HTR-8/SVneo (cell line): ENCODE measurements around the gene B4GALT1.
A peak's percentile ranks its signal among the peaks of the same experiment; 100 is the strongest.
"Not testable (repeated sequence)": the region's sequence is repeated elsewhere in the genome, so short reads cannot be mapped to it uniquely, and the experiment has no call there.

Experiments used
- DNase-seq: peaks from one replicate; pipeline ENCODE4 v3.0.0; 2011; ENCODE audit warnings: low spot score, mixed read lengths; ENCODE audit not compliant: insufficient read length
- FAIRE-seq: peaks from 2 replicates; lab custom pipeline; 2011; peaks lifted over from hg19 to GRCh38; lab: Jason Lieb, UNC

Gene B4GALT1

DNA sequence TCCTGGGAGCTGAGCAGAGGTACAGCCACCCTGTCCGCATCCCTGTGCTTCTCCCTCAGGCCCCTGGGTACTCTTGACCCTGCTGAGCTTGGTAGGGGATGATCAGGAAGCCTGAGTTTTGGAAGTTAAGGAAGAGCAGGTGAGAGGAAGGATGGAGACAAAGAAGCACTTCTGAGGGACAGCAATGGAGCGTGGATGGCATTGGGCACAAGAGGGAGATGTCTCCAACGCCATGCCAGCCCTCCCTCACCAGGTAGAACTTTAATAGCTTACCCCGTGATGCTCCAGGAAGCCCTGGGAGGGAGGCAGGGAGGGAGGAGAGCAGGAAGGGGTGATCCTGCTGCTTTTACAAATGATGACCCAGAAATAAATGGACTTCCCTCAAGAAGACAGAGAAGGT, 60.8 kb downstream of the B4GALT1 start:
- FAIRE-seq (no peak), DNase-seq (no peak)

DNA sequence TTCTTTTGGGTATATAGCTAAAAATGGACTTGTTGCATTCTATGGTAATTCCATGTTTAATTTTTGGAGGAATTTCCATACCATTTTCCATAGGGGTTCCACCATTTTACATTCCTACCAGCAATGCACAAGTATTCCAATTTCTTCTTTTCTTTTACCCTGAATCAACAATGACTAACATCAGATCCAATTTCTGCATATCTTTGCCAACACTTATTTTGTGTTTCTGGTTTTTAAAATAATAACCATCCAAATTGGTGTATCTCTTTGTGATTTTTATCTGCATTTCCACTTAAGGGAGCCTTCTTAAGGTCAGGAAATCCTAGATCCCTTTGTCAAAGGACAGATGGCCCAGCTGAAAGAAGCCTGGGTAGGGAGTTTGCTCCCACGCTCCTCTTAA, 61.2 kb downstream of the B4GALT1 start:
- no peak for FAIRE-seq
- no peak for DNase-seq

DNA sequence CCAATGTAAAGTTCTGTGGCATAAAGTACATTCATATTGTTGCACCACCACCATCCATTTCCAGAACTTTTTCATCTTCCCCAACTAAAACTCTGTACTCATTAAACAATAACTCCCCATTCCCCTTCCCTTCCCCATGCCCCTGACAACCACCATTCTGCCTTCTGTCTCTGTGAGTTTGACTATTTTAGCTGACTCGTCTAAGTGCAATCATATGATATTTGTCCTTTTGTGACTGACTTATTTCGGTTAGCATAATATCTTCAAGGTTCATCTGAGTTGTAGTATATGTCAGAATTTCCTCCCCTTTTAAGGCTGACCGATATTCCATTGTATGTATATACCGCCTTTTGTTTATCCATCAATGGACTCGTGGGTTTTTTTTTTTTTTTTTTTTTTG, 61.6 kb downstream of the B4GALT1 start:
- FAIRE-seq (no peak), DNase-seq (no peak)

DNA sequence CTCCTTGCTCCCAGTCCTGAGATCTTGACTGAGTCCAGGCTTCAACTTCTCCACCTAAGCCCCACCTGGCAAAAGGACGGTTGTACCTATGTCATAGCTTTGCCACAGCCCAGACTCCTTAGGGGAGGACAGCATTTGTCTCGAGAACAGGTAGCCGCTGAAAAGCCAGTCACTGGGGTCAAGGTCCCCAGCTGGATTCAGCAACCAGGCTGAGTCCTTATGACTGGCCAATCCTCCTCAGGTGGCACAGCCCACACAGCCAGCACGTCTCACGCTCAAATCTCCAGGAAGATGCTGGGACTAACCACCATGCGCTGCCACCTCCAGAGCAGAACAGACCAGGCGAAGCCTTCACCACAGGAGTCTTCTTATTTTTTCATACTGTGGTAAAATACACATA, 62.7 kb downstream of the B4GALT1 start:
- DNase-seq (no peak), FAIRE-seq (no peak)

DNA sequence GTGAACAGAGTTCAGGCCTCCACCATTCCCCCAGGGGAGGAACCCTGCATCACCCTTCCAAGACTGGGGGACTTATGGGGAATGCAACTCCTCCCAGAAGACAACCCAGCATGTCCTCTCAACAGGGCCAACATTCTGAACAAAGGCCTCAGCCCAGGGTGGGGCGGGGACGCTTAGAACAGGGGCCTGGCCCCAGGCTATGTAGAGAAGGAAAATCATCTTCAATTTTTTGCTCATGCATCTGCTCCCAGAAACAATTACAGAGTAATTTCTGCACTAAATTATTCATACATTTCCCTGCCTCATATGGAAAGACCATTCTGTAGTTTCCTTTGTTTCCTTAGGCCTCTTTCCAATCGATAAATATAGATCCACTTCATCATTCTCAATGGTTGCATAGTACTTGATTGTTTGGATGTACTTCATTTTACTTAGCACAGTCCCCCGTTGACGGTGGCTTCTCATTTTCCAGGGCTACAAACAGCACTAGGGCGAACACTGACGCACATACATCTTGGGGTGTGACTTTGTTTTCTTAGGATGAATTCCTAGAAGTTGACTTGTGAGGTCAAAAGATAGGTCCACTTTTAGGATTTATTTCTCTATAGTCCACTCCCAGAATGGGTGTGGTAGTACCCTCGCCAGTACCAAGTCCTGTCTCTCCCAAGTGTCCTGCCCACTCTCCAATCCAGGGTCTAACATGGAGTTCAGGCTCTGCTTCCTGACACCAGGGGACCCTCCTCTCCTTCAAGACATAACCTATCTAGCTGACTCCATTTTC, 63.4 kb downstream of the B4GALT1 start:
- FAIRE-seq = no peak
- no peak for DNase-seq

DNA sequence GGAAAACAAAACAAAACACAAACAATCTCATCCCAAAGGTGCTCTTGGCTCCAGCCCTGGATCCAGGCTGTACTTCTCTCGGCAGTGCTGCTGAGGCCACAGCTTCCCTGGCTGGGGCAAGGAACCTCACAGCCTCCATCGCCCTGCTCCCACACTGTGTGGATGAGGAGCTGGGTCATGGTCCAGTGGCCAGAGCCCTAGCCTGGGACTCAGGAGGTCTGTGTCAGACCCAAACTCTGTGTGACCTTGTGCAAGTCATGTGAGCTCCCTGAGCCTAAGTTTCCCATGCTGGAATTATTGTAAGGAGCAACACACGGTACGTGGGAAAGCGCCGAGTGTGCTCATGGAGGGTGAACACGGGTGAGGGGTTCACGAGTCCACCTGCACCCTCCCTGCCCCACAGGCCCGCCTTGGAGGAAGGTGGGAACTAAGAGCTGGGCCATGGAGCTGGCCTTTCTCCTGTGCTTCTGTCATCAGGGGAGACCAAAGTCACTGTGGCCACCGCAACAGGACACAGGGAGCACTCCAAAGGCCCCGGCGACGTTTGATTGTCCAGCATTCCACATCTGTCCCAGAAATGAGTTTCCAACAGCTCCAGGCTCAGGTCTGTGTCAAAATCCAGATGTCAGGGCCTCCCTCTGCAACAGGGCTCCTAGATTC, 64.5 kb downstream of the B4GALT1 start:
- DNase-seq (no peak), FAIRE-seq (no peak)

DNA sequence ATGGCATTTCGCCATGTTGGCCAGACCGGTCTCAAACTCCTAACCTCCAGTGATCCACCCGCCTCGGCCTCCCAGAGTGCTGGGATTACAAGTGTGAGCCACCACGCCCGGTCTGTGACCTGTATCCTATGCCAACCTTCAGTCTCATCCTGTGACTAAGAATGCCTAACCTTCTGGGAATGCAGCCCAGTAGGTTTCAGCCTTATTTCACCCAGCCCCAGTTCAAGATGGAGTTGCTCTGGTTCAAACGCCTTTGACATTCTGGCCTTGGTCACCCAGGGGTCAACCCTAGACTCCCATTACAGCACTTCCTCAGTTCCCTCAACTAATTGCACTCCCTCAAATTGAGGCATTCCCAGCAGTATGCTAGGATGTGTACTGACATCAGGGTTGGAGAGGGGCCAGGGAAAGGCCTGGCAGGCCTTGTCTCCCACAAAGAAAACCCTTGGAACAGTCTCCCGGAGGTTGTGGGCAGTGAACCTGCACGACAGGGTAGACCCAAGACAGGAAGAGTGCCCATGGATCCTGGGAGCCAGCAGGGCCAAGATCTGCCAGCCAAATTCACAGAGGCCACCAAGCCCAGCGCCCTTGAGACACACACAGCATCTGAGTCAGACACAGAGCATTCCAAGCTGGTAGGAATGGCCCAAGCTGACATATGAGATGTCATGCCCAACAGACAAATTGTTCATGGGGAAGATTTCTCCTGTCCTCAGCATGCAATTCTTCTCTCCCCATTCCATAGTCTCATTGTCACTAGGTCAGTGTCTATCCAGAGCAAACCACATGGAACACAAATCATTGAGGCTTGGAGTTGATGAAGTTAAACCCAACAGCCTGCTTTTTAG, 65.8 kb downstream of the B4GALT1 start:
- DNase-seq (peak; percentile 24), FAIRE-seq (no peak)

DNA sequence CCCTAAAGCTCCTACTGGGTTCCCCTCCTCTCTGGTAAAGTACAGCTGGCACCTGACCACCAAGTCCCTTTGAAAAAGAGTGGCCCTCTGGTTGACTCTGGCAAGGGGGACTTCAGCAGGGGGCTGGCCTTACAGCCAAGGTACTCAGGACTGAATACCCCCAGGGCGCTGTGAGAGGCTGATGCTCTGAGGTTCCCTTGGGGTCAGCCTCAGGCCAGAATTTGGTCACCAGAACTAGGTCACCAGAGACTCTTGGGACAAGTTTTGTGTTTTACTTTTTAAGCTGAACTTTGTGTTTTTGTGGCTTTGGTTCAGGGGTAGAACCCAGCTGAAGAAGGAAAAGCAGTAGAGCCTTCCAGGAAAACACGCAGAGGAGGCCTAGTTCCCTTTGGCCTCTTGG, 67.4 kb downstream of the B4GALT1 start:
- FAIRE-seq (no peak), DNase-seq (no peak)

DNA sequence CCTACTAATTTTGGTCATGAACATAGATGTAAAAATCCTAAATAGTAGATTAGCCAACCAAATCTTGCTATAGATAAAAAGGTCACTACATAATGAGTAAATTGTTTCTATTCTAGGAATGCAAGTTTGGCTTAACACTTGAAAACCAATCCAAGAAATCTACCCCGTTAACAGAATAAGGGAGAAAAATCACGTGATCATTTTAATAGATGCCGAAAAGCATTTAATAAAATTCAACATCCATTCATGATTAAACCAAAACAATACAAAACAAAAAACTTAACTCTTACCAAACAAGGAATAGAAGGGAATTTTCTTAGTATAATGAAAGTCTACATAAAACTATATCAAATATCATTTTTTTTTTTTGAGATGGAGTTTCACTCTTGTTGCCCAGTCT, 69.9 kb downstream of the B4GALT1 start:
- DNase-seq (no peak), FAIRE-seq (no peak)

DNA sequence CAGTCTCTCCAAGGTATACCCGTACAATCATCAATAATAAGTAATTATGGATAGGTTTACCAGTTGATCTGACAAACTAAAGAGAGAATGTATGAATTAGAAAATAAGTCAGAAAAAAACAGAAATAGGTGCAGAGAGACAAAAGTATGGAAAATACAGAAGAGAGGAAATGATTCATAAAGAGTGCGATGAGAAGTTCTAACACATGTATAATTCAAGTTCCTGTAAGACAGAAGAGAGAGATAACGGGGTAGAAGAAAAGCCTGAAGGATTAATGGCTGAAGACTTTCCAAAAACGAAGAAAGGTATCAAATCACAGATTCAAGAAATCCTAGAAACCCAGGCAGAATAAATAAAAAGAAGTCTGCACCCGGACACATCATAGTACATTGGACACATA, 74.5 kb downstream of the B4GALT1 start:
- DNase-seq (no peak), FAIRE-seq (no peak)

DNA sequence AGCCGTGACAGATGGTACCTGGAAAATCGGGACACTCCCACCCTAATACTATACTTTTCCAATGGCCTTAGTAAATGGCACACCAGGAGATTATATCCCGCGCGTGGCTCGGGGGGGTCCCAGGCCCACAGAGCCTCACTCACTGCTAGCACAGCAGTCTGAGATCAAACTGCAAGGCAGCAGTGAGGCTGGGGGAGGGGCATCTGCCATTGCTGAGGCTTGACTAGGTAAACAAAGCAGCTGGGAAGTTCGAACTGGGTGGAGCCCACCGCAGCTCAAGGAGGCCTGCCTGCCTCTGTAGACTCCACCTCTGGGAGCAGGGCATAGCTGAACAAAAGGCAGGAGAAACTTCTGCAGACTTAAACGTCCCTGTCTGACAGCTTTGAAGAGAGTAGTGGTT, 81.5 kb downstream of the B4GALT1 start:
- not testable (repeated sequence) for DNase-seq, FAIRE-seq

DNA sequence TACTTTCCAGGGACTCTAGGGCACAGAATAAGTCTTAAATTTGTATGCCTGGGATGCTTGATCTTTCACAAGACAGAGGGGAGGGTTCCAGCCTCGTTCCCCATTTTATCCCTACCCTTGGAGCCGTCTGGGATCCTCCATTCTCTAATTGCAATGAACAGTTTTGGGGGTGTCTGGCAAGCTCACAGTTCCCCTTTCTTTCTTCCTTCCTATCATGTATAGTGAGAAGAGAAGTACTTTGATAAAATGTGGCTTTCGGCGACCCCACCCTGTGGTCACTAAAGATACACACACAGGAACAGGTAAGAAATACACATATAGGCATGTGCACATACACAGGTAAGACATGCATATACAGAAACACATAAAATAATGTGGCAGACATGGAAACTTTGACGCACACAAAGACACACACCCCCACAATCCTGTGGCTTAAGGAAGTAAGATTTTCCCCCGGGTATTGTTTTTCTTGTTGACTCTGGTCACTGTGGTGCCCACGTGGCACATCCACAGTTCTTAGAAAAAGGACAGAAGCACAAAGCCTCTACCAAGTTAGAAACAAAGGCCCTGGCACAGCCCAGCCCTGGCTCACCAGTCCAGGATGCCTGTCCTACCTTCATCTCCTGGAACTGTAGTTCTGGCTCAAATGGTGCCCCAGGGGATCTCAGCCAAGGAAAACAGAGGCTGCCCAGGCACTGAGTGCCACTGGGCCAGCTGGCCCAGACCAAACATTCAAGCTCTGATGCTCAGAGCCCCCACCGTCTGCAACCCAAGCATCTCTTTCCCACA, 84.4 kb downstream of the B4GALT1 start:
- no peak for DNase-seq

DNA sequence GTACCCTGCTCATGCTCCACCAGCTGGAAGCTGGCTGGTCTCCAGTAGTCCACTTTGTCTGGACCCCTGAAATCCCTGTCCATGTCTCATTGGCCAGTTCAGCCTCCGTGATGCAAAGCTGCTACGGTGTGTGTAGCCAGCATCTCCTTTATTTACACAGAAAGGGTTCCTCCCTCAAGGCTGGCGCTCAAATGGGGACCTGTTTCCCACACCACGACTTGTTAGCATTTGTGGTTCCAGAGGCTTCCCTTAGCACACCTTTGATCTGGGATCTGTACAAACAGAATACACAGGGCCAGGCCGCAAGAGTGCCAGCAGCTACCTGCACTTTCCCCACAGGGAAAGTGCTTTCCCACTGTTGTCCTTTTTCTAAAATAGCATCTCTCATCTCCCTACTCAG, 85.0 kb downstream of the B4GALT1 start:
- FAIRE-seq = no peak
- no peak for DNase-seq

More for the DNA sequence above, 84.4 kb downstream of the B4GALT1 start:
- FAIRE-seq = no peak

DNA sequence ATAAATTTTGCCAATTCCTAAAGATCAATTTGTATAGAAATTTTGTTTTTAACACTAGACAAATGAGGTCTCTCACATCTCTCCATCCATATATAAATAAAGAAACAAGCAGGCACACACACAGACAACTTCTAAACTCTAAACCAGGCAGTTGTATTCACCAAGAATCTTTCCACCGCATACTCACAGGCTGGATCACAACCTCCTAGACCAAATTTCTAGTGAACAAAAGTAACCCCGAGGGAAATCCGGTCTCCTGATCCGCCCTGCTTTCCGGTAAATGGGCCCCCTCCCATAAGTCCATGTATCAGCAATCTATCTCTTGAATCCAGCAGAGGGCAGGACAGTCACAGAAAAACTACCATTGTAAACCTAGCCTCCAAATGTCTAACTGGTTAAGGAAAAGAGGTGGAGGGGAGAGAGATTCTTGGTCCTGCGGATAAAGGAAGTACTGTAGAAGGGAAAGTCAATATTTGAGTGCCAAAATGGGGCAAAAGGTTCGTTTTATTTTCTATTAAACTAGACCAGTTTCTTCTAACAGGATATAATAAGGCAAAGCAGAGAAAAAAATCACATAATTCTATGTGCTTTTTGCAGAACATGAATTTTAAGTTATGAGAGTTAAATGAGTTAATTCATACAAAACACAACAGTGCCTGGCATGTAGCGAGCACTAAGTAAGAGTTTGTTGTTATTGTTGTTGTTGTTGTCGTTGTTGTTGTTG, 85.8 kb downstream of the B4GALT1 start:
- peak; percentile 71 for DNase-seq
- no peak for FAIRE-seq

DNA sequence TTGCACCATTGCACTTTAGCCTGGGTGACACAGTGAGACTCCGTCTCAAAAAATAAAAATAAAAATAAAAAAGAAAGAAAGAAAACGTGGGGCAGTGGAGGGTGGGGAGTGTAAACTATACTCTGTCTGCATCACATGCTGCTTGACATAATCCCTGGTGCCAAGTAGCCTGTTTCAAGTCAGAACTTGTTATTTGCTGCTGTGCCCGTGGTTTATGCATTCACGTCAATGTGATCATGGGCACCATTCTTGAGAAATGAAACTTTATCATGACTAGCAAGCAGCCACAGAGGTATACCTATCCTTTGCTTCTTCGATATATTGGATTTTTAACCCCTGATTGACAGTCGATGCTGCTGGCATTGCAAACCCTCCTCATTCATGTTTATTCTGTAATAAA, 86.6 kb downstream of the B4GALT1 start:
- DNase-seq (no peak), FAIRE-seq (no peak)

DNA sequence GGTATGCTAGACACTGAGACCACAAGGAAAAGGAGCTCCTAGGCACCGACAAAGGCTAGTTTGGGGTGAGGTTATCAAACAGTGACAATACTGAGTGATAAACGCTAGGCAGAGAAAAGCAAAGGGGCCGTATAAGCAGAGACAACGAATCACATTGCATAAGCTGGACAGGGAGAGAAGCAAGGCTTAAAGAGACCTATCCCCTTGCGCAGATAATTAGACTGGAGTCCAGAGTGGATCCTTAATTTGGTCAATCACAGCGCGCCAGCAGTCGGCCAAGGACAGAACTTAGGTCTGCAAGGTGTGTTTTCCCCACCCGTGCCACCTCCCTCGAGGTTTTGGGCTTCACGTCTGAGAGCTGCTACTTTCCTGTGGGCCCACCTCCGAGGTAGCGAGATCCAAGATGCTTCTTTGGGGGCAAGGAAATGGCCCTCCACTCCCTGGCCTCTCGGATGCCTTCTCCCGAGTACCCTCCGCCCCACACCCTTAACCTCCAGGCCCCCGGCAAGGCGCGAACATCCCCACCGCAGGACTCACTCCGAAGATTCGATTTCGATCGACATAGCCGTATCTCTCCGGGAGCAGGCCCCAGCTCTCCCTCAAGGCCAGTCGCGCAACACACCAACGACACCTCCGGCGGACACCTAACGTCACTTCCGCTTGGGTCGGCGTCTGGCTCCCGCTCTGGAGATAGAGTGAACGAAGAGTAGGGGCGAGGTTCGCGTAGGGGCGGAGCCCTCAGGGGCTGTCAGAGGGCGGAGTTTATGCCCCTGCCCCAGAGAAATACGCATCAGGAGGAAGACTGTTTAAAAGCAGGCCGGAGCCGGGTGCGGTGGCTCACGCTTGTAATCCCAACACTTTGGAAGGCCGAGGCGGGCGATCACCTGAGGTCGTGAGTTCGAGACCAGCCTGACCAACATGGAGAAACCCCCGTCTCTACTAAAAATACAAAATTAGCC, 90.8 kb downstream of the B4GALT1 start, which contains the start of gene SMU1:
SMU1 (minus strand) TSS at position 629 of the 959 bp plus-strand sequence; CDS start at position 563, 66 bp downstream.
- DNase-seq (peak; percentile 93), FAIRE-seq (no peak)

DNA sequence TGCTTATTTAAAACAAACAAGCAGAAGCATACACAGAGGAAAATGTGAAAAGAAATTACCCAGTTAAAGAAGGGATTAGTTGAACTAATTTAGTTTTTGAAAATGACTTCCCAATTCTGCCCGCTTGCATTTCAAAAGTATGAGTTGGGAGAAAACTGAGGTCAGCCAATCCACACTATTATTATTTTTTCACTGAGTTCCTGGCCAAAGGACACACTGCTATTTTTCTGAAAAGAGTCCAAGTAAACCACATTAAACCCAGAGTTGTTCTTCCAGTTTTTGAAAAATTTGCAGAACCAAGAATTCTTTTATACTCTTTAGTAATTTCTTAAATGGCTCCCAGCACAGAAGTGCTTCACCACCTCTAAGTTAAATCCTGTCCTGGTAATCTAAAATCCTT, 98.1 kb downstream of the B4GALT1 start:
- no peak for DNase-seq

More for the DNA sequence above, 98.1 kb downstream of the B4GALT1 start:
- no peak for FAIRE-seq
